HepG2 (cell line): Measurements from ENCODE around the gene SGSM1. TPM values are rescaled to one million over a fixed set of nuclear protein-coding genes. Genes with fewer than 3 reads are reported as not detected.

Experiments
- ATAC-seq: fragments of 200-7000 bp; cut with Tn5 transposase; 3 replicates; pipeline ENCODE4 v1.9.1; 2020; ENCODE audit warnings: mild to moderate bottlenecking, moderate library complexity
- BruUV-seq: library from RNA; stranded (reverse); fragments of 400-500 nt; replicated peaks from 2 replicates; lab custom pipeline; 2021; lab: Mats Ljungman, UMichigan
- CTCF ChIA-PET: fragments of 300-600 bp; formaldehyde crosslinking; extraction: SDS; loops from one replicate; lab custom pipeline; 2021; ENCODE audit warnings: low total read pairs, inconsistent platforms, low intra/inter-chr PET ratio; lab: Yijun Ruan, JAX
- POLR2A ChIA-PET: fragments of 350-600 bp; sonication (Branson Sonifier 250); formaldehyde crosslinking; loops from one replicate; lab custom pipeline; 2020; ENCODE audit warnings: antibody characterized with exemption, inconsistent platforms; lab: Yijun Ruan, JAX
- DNase-seq: peaks from one replicate; pipeline ENCODE4 v3.0.0-alpha.2; 2015; ENCODE audit warnings: low spot score
- FAIRE-seq: peaks from 3 replicates; lab custom pipeline; 2011; peaks lifted over from hg19 to GRCh38; lab: Jason Lieb, UNC
- H2AFZ ChIP-seq: one replicate; pipeline ENCODE4 v1.6.1; 2011; ENCODE audit warnings: low read length, inconsistent platforms
- H3K27ac ChIP-seq: fragments of 300-600 bp; 3 replicates; pipeline ENCODE4 v1.8.0; 2011; ENCODE audit warnings: mixed run types, mild to moderate bottlenecking, mixed read lengths, low read length, inconsistent platforms; ENCODE audit not compliant: insufficient read depth; ENCODE audit errors: extremely low read length
- H3K27me3 ChIP-seq, 2 experiments: fragments of 200-600 bp in 1 of 2; 2 replicates in 1 of 2; 3 replicates in 1 of 2; pipeline versions ENCODE4 v1.6.0 to v1.8.0; 2011; ENCODE audit warnings: low read length in 2 of 2, mild to moderate bottlenecking in 2 of 2, moderate library complexity in 2 of 2, inconsistent platforms in 1 of 2; ENCODE audit not compliant: insufficient read depth in 2 of 2, control insufficient read depth in 1 of 2
- H3K36me3 ChIP-seq, 2 experiments: fragments of 200-600 bp in 1 of 2; replicated peaks in 1 of 2; 2 replicates in 1 of 2; 3 replicates in 1 of 2; pipeline versions ENCODE4 v1.5.1 to v1.8.0; 2011; ENCODE audit warnings: low read length in 2 of 2, inconsistent platforms in 1 of 2; ENCODE audit not compliant: insufficient read depth in 2 of 2, control insufficient read depth in 1 of 2
- H3K4me1 ChIP-seq: 2 replicates; pipeline ENCODE4 v1.5.1; 2012; ENCODE audit warnings: low read length, inconsistent platforms; ENCODE audit not compliant: insufficient read depth
- H3K4me2 ChIP-seq: 2 replicates; pipeline ENCODE4 v1.6.0; 2011; ENCODE audit warnings: low read depth, low read length, inconsistent platforms
- H3K4me3 ChIP-seq, 3 experiments: fragments of 200-600 bp in 1 of 3; sonication (generic), shearing (Covaris generic) in 1 of 3; replicated peaks in 1 of 3; 2 replicates each; pipeline ENCODE4 v1.5.1; 2011 to 2016; ENCODE audit warnings: low read length in 3 of 3, inconsistent platforms in 2 of 3, low read depth in 2 of 3, mild to moderate bottlenecking in 2 of 3, control low read depth in 1 of 3, mixed read lengths in 1 of 3; ENCODE audit not compliant: insufficient read depth in 1 of 3
- H3K79me2 ChIP-seq: one replicate; pipeline ENCODE4 v1.6.1; 2011; ENCODE audit warnings: low read length, inconsistent platforms; ENCODE audit not compliant: insufficient read depth
- H3K9ac ChIP-seq: 2 replicates; pipeline ENCODE4 v1.6.0; 2011; ENCODE audit warnings: mild to moderate bottlenecking, low read depth, low read length, inconsistent platforms; ENCODE audit not compliant: insufficient read depth
- H3K9me3 ChIP-seq: 2 replicates; pipeline ENCODE4 v1.5.1; 2012; ENCODE audit warnings: mild to moderate bottlenecking, low read length
- H4K20me1 ChIP-seq: 2 replicates; pipeline ENCODE4 v1.6.0; 2011; ENCODE audit warnings: inconsistent platforms, mild to moderate bottlenecking, low read length, moderate library complexity; ENCODE audit not compliant: insufficient read depth
- CBX2 ChIP-seq, 2 experiments: fragments of 200-600 bp in 1 of 2; sonication (generic); formaldehyde crosslinking in 1 of 2; IDR thresholded peaks; 2 replicates each; pipeline versions ENCODE4 v1.7.0 to v1.8.1; 2018 to 2022; ENCODE audit warnings: low read depth in 2 of 2, low read length in 1 of 2, mild to moderate bottlenecking in 1 of 2, missing genetic modification reagents in 1 of 2
- CHCHD3 ChIP-seq: sonication (generic); formaldehyde crosslinking; IDR thresholded peaks from 2 replicates; pipeline ENCODE4 v1.8.0; 2022; ENCODE audit warnings: mild to moderate bottlenecking, missing genetic modification reagents, moderate library complexity
- HDAC1 ChIP-seq: sonication (generic); formaldehyde crosslinking; IDR thresholded peaks from 2 replicates; pipeline ENCODE4 v1.5.1; 2020; ENCODE audit warnings: mild to moderate bottlenecking, missing genetic modification reagents
- MAF1 ChIP-seq: sonication (generic); formaldehyde crosslinking; IDR thresholded peaks from 2 replicates; pipeline ENCODE4 v1.5.0; 2020; ENCODE audit warnings: missing genetic modification reagents, borderline replicate concordance
- NFATC3 ChIP-seq: sonication (generic); formaldehyde crosslinking; IDR thresholded peaks from 2 replicates; pipeline ENCODE4 v1.5.1; 2020; ENCODE audit warnings: mild to moderate bottlenecking, missing genetic modification reagents
- POLR2AphosphoS2 ChIP-seq: IDR thresholded peaks from 2 replicates; pipeline ENCODE4 v1.6.1; 2011; ENCODE audit warnings: low read depth, low read length, improper control_type of control experiment
- PRMT3 ChIP-seq: sonication (generic); formaldehyde crosslinking; IDR thresholded peaks from 2 replicates; pipeline ENCODE4 v1.8.1; 2022; ENCODE audit warnings: low read depth, mild to moderate bottlenecking, moderate library complexity, missing genetic modification reagents, borderline replicate concordance
- RAD21 ChIP-seq: fragments of 450-650 bp; formaldehyde crosslinking; IDR thresholded peaks from 2 replicates; pipeline ENCODE4 v1.5.0; 2020; ENCODE audit warnings: mild to moderate bottlenecking
- RFX3 ChIP-seq: IDR thresholded peaks from 2 replicates; pipeline ENCODE4 v1.6.1; 2016; ENCODE audit warnings: missing biosample characterization, missing genetic modification reagents
- RFX5 ChIP-seq: IDR thresholded peaks from 2 replicates; pipeline ENCODE4 v1.6.1; 2011; ENCODE audit warnings: low read depth, low read length, improper control_type of control experiment
- SMC3 ChIP-seq: IDR thresholded peaks from 2 replicates; pipeline ENCODE4 v1.6.1; 2011; ENCODE audit warnings: low read length, improper control_type of control experiment
- SOX13 ChIP-seq, 3 experiments: fragments of 450-650 bp in 1 of 3; sonication (generic) in 1 of 3; formaldehyde crosslinking in 1 of 3; IDR thresholded peaks in 2 of 3; conservative IDR thresholded peaks in 1 of 3; 2 replicates each; pipeline versions ENCODE4 v1.5.0 to v1.6.1; 2016 to 2020; ENCODE audit warnings: antibody characterized with exemption in 1 of 3, mild to moderate bottlenecking in 1 of 3, missing compliant biosample characterization in 1 of 3, missing genetic modification reagents in 1 of 3, moderate library complexity in 1 of 3
- STAG1 ChIP-seq: sonication (generic); formaldehyde crosslinking; IDR thresholded peaks from 2 replicates; pipeline ENCODE4 v1.4.0; 2020; ENCODE audit warnings: missing genetic modification reagents
- ZNF281 ChIP-seq: sonication (generic); formaldehyde crosslinking; IDR thresholded peaks from 2 replicates; pipeline ENCODE4 v1.4.0; 2020; ENCODE audit warnings: missing genetic modification reagents, borderline replicate concordance
- ZNF34 ChIP-seq: sonication (generic); formaldehyde crosslinking; IDR thresholded peaks from 2 replicates; pipeline ENCODE4 v1.4.0; 2020; ENCODE audit warnings: mild to moderate bottlenecking, missing genetic modification reagents, borderline replicate concordance
- ZNF614 ChIP-seq: IDR thresholded peaks from 2 replicates; pipeline ENCODE4 v1.6.1; 2018; ENCODE audit warnings: missing biosample characterization, missing genetic modification reagents, inconsistent platforms, borderline replicate concordance
- ZNF670 ChIP-seq: sonication (generic); formaldehyde crosslinking; IDR thresholded peaks from 2 replicates; pipeline ENCODE4 v1.8.0; 2022; ENCODE audit warnings: mild to moderate bottlenecking, missing genetic modification reagents, borderline replicate concordance
- WGBS: methylation state at CpG from one replicate; pipeline ENCODE4 v1.1.6; 2017; ENCODE audit warnings: low lambda C conversion rate; 5-methylcytosine and 5-hydroxymethylcytosine counted together
- in situ Hi-C: cut with HindIII; loops from 2 replicates; pipeline ENCODE4 v1.10.0; 2017; ENCODE audit warnings: low pct_unique_long_range_greater_than_20kb; ENCODE audit not compliant: extremely low pct_ligation_motif_present
- intact Hi-C: fragments of 100-400 bp; cut with micrococcal nuclease; formaldehyde crosslinking; loops from one replicate; pipeline ENCODE4 v1.10.0; 2022; ENCODE audit not compliant: unreplicated experiment
- polyA plus RNA-seq, 8 experiments: library from polyadenylated mRNA; depleted of rRNA in 3 of 8; stranded (reverse) in 7 of 8; unstranded in 1 of 8; fragments of >200 nt; fragmentation: Illumina TruSeq in 4 of 8; extraction: Trizol in 4 of 8; gene quantifications; 2 replicates each; pipeline versions ENCODE4 v1.2.1 to v1.2.3, GENCODE V29; 2011 to 2016; ENCODE audit warnings: low read depth in 4 of 8, missing spikeins in 1 of 8, mixed read lengths in 1 of 8; ENCODE audit not compliant: insufficient read depth in 1 of 8
- total RNA-seq, 5 experiments: library from RNA; depleted of rRNA; stranded (reverse); fragments of >200 nt; fragmentation: Illumina TruSeq; extraction: Trizol; gene quantifications; 2 replicates each; pipeline ENCODE4 v1.2.3, GENCODE V29; 2016; ENCODE audit warnings: low read depth in 1 of 5
- TF ChIP-seq, protein P1 (sequence below): sonication (generic); formaldehyde crosslinking; IDR thresholded peaks from 2 replicates; pipeline ENCODE4 v1.5.0; 2020; ENCODE audit warnings: mild to moderate bottlenecking, missing genetic modification reagents, moderate library complexity
- TF ChIP-seq, protein P2 (sequence below): sonication (generic); formaldehyde crosslinking; IDR thresholded peaks from 2 replicates; pipeline ENCODE4 v1.4.0; 2020; ENCODE audit warnings: missing genetic modification reagents; ENCODE audit errors: not compliant biosample characterization

The SGSM1 gene
- total and polyA plus RNA-seq, 2 of the 13 experiments (the other 11 are each of a cell fraction or from before 2014, with no cell fraction given) = 0.07 TPM; not detected in 1

DNA sequence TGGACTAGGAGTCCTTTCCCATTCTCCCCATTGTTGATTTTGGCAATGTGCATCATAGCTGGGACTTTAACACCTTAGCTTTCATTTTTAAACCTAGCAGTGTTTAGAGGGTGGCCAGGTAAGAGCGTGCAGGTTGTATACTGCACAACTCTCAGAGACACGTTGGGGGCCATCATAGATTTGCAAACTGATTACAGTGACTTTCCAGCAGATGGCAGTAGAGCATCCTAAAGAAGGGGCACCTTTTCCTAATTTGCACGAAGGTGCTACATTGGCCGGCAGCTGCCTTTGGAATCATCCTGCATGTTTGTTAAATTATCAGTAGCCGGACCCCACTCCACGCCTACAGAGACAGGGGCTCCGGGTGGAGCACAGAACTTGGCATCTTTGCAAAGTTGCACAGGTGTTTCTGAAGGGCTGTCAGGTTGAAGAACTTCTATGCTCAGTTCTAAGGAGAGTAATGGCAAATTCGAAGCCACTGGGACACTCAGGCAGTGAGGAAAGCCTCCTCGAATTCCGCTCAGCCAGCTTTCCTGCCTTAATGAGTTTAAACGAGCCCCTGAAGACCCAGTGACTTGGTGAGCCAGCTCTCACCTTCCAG is 132.8 kb downstream of the SGSM1 start:
- peaks cover 0 to 5% of the 10 kb centered on the region in 2 experiments; a peak in 1 of 5 replicates for H3K27me3 ChIP-seq
- DNase-seq (peak; percentile 49), ATAC-seq (peak; percentile 78), FAIRE-seq (peak; percentile 67)
- H2AFZ ChIP-seq = no peak overlapping the region
- intact Hi-C loops = loop anchor here (1.0 to 2.0 kb wide), 2 partner anchors 109 to 118 kb away; no protein-coding TSS in a partner anchor
- CTCF ChIA-PET = interaction anchor here (1.3 to 2.0 kb wide), 3 partner anchors 90 to 118 kb away, joined by 8 to 23 read pairs (median 13); no protein-coding TSS in a partner anchor
- no peak overlapping the region for H3K9ac ChIP-seq
- BruUV-seq = no TSS peak
- peak overlapping the region; percentile 36 for H3K4me2 ChIP-seq
- H3K4me1 ChIP-seq = peaks cover 14% of the 10 kb centered on the region
- POLR2A ChIA-PET = no interaction called here
- H3K36me3 ChIP-seq = no peaks in the 10 kb centered on the region
- H3K4me3 ChIP-seq = no peak overlapping the region
- H3K9me3 ChIP-seq = no peaks in the 10 kb centered on the region
- no peak overlapping the region for H3K27ac ChIP-seq
- in situ Hi-C loops = loop anchor here (25.0 kb wide), 1 partner anchor 248 kb away; the partner anchor contains the start of gene CRYBB3
- H4K20me1 ChIP-seq = no peaks in the 10 kb centered on the region
- 3% methylated on average over 8 of the region's 11 CpGs for WGBS
- H3K79me2 ChIP-seq = no peaks in the 10 kb centered on the region
- no peak for TF ChIP-seq ZNF34 (CRISPR knock-in tag)
- TF ChIP-seq ZNF281 (CRISPR knock-in tag) = no peak
- TF ChIP-seq ZNF614 (CRISPR knock-in tag) = no peak
- TF ChIP-seq SMC3 = peak; percentile 66
- TF ChIP-seq HDAC1 (CRISPR knock-in tag) = no peak
- TF ChIP-seq CHCHD3 (CRISPR knock-in tag) = no peak
- no peak for TF ChIP-seq ZNF670 (CRISPR knock-in tag)
- TF ChIP-seq RFX5 = no peak
- peak; percentile 60 for TF ChIP-seq RAD21
- TF ChIP-seq STAG1 = peak; percentile 79
- no peak for TF ChIP-seq PRMT3 (CRISPR knock-in tag)
- TF ChIP-seq POLR2AphosphoS2 = no peak
- no peak for TF ChIP-seq MAF1 (CRISPR knock-in tag)
- TF ChIP-seq CBX2 (IDR thresholded peaks at IDR 0.05; ENCODE audit: low read depth, low read length) = no peak
- TF ChIP-seq CBX2 (CRISPR knock-in tag; IDR thresholded peaks at IDR 0.05; ENCODE audit: low read depth) = no peak
- no peak for TF ChIP-seq RFX3 (CRISPR knock-in tag)
- TF ChIP-seq, protein P1, sequence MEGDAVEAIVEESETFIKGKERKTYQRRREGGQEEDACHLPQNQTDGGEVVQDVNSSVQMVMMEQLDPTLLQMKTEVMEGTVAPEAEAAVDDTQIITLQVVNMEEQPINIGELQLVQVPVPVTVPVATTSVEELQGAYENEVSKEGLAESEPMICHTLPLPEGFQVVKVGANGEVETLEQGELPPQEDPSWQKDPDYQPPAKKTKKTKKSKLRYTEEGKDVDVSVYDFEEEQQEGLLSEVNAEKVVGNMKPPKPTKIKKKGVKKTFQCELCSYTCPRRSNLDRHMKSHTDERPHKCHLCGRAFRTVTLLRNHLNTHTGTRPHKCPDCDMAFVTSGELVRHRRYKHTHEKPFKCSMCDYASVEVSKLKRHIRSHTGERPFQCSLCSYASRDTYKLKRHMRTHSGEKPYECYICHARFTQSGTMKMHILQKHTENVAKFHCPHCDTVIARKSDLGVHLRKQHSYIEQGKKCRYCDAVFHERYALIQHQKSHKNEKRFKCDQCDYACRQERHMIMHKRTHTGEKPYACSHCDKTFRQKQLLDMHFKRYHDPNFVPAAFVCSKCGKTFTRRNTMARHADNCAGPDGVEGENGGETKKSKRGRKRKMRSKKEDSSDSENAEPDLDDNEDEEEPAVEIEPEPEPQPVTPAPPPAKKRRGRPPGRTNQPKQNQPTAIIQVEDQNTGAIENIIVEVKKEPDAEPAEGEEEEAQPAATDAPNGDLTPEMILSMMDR (CRISPR knock-in tag) = peak; percentile 83
- no peak for TF ChIP-seq NFATC3 (CRISPR knock-in tag)
- TF ChIP-seq SOX13 (IDR thresholded peaks at IDR 0.05) = no peak
- no peak for TF ChIP-seq SOX13 (CRISPR knock-in tag; conservative IDR thresholded peaks at IDR 0.05 in 1 of 2, IDR thresholded peaks at IDR 0.05 in 1 of 2)
- TF ChIP-seq, protein P2, sequence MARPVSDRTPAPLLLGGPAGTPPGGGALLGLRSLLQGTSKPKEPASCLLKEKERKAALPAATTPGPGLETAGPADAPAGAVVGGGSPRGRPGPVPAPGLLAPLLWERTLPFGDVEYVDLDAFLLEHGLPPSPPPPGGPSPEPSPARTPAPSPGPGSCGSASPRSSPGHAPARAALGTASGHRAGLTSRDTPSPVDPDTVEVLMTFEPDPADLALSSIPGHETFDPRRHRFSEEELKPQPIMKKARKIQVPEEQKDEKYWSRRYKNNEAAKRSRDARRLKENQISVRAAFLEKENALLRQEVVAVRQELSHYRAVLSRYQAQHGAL (CRISPR knock-in tag) = no peak
